ENCODE results near the gene TNPO2.
"Not testable (repeated sequence)": the region's sequence is repeated elsewhere in the genome, so short reads cannot be mapped to it uniquely, and the experiment has no call there.

The TNPO2 gene

GRCh38 chr19:12706332-12706718, 17.4 kb downstream of the TNPO2 start:
- DNase-seq = no peak

- no peak for DNase-seq
These were observed 17.9 kb downstream of the TNPO2 start for GRCh38 chr19:12705654-12706331.

GRCh38 chr19:12705169-12705568, 18.6 kb downstream of the TNPO2 start:
- DNase-seq = no peak

GRCh38 chr19:12703046-12703445, 20.7 kb downstream of the TNPO2 start:
- no peak for DNase-seq

GRCh38 chr19:12701596-12702282, 22.0 kb downstream of the TNPO2 start:
- no peak for DNase-seq

- no peak for DNase-seq
These were observed 25.6 kb downstream of the TNPO2 start for GRCh38 chr19:12698138-12698537.

GRCh38 chr19:12697425-12697824, 26.3 kb downstream of the TNPO2 start:
- DNase-seq = not testable (repeated sequence)

GRCh38 chr19:12696366-12697335, 27.1 kb downstream of the TNPO2 start, which contains the start of gene FBXW9:
TSS of gene FBXW9 (minus strand) at chr19:12696631. CDS start at chr19:12696581, 50 bp downstream.
- peak; percentile 72 to 100 (median 92) for DNase-seq

- DNase-seq = no peak
These were observed 27.8 kb downstream of the TNPO2 start for GRCh38 chr19:12695997-12696365.

- no peak for DNase-seq
These were observed 28.2 kb downstream of the TNPO2 start for GRCh38 chr19:12695514-12695913.

GRCh38 chr19:12695096-12695495, 28.6 kb downstream of the TNPO2 start:
- no peak for DNase-seq

- no peak for DNase-seq
These were observed 29.1 kb downstream of the TNPO2 start for GRCh38 chr19:12694641-12695040.

- DNase-seq = no peak
These were observed 30.8 kb downstream of the TNPO2 start for GRCh38 chr19:12692960-12693359.

GRCh38 chr19:12689581-12690216, 34.0 kb downstream of the TNPO2 start:
- DNase-seq = no peak

- DNase-seq = no peak
These were observed 34.7 kb downstream of the TNPO2 start for GRCh38 chr19:12689012-12689411.

GRCh38 chr19:12687496-12688196, 36.1 kb downstream of the TNPO2 start, which contains the start of gene GNG14:
TSS of gene GNG14 (plus strand) at chr19:12687998. CDS start at chr19:12688049, 51 bp downstream.
- DNase-seq = no peak

GRCh38 chr19:12685831-12686230, 37.9 kb downstream of the TNPO2 start:
- no peak for DNase-seq

GRCh38 chr19:12681074-12681987, 42.4 kb downstream of the TNPO2 start, which contains the start of gene DHPS:
TSS of gene DHPS (minus strand) at chr19:12681880. CDS start at chr19:12681766, 114 bp downstream.
- DNase-seq = peak; percentile 40 to 95 (median 82)

GRCh38 chr19:12680034-12680433, 43.7 kb downstream of the TNPO2 start:
- no peak for DNase-seq

All from anterior cingulate cortex (tissue), 58 donors.